ENCODE measurements around the gene PAK5. TPM values are rescaled to one million over a fixed set of nuclear protein-coding genes. Genes with fewer than 3 reads are reported as not detected.

Gene PAK5
- total RNA-seq, 6 experiments from 2014 or later = not detected

DNA sequence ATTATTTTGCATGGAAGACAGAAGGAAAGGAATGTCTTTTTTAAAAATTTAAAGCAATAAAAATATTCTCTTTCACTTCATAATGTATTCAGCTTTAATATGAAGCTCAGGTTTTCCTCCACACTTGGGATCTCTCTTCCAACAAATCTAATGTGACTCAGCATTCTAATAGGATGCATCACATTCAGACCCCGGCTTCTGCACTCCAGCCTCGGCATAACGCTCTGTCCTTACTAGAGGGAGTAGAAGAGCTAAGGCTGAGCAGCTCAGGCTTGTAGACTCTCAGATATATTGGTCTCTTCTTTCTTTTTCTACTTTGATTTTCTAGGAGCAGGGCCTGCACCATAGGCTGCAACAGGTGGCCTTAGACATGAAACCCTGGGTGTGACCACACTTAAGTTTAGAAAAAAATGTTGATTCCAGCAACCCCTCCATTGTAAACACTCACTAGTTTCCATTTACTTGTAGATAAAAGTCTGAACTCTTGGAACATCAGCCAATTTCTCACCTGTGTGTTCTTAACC is 161.7 kb downstream of the PAK5 start:
- Mint-ChIP-seq H3K4me3 (no peak overlapping the region), H3K9me3 (peaks cover 25% of the 10 kb centered on the region)
- no peak for DNase-seq

DNA sequence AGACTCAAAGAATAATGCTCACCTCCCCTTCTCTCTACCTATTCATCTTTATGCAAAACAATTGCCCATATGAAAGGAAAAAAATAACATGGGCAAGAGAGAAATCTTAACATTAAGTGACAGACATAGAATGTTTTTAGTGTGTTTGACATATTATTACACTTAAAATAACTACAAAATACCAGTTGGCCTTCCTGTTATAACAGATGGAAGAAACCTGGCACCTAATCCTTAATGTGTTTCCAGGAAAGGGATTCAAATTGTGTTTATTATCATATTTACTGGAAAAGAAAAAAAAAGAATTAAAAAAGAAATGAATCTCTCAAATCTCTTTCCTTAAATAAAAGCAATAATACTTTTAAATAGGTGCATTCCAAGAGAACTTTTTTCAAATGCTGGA is 165.9 kb downstream of the PAK5 start:
- peaks cover 20% of the 10 kb centered on the region for H3K9me3 Mint-ChIP-seq
- TF ChIP-seq, protein P1, sequence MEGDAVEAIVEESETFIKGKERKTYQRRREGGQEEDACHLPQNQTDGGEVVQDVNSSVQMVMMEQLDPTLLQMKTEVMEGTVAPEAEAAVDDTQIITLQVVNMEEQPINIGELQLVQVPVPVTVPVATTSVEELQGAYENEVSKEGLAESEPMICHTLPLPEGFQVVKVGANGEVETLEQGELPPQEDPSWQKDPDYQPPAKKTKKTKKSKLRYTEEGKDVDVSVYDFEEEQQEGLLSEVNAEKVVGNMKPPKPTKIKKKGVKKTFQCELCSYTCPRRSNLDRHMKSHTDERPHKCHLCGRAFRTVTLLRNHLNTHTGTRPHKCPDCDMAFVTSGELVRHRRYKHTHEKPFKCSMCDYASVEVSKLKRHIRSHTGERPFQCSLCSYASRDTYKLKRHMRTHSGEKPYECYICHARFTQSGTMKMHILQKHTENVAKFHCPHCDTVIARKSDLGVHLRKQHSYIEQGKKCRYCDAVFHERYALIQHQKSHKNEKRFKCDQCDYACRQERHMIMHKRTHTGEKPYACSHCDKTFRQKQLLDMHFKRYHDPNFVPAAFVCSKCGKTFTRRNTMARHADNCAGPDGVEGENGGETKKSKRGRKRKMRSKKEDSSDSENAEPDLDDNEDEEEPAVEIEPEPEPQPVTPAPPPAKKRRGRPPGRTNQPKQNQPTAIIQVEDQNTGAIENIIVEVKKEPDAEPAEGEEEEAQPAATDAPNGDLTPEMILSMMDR (IDR thresholded peaks at IDR 0.05) = no peak
- no peak for DNase-seq
- H3K27me3 Mint-ChIP-seq (ENCODE audit: insufficient read depth) = no peaks in the 10 kb centered on the region; the same call in 1 of the 2 replicates
- H3K4me1 Mint-ChIP-seq (ENCODE audit: low read depth) = no peaks in the 10 kb centered on the region
- no peak overlapping the region for H3K4me3 Mint-ChIP-seq
- H3K36me3 Mint-ChIP-seq (ENCODE audit: low read depth) = peaks cover 4% of the 10 kb centered on the region; the same call in 1 of the 2 replicates
- no peak overlapping the region for H3K27ac Mint-ChIP-seq

More for the DNA sequence above, 161.7 kb downstream of the PAK5 start:
- Mint-ChIP-seq H3K27ac (no peak overlapping the region), H3K36me3 (ENCODE audit: low read depth) (peaks cover 4% of the 10 kb centered on the region; the same call in 1 of the 2 replicates), H3K4me1 (ENCODE audit: low read depth) (no peaks in the 10 kb centered on the region), H3K27me3 (ENCODE audit: insufficient read depth) (no peaks in the 10 kb centered on the region; the same call in 1 of the 2 replicates)
- TF ChIP-seq, protein P1 (IDR thresholded peaks at IDR 0.05) = no peak

DNA sequence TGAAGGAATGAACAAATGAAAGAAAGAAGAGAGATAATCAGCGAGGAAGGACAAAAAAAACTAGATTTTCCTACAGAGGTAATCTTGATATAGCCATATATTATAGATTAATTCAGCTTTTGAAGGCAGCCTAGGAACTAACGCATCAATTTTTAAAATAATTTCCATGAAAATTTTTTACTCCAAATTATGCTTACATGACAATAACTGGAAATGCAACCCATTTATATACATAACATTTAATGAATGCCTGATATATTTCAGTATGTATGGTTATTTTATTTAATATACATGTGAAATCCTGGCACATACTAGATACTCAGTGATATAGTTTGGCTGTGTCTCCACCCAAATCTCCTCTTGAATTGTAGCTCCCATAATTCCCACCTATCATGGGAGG is 166.8 kb downstream of the PAK5 start:
- H3K4me3 Mint-ChIP-seq = no peak overlapping the region
- no peaks in the 10 kb centered on the region for H3K4me1 Mint-ChIP-seq (ENCODE audit: low read depth)
- H3K36me3 Mint-ChIP-seq (ENCODE audit: low read depth) = peaks cover 4% of the 10 kb centered on the region; the same call in 1 of the 2 replicates
- TF ChIP-seq, protein P1 (IDR thresholded peaks at IDR 0.05) = no peak
- no peak overlapping the region for H3K27ac Mint-ChIP-seq
- peaks cover 20% of the 10 kb centered on the region for H3K9me3 Mint-ChIP-seq
- no peaks in the 10 kb centered on the region; the same call in 1 of the 2 replicates for H3K27me3 Mint-ChIP-seq (ENCODE audit: insufficient read depth)
- DNase-seq = no peak

DNA sequence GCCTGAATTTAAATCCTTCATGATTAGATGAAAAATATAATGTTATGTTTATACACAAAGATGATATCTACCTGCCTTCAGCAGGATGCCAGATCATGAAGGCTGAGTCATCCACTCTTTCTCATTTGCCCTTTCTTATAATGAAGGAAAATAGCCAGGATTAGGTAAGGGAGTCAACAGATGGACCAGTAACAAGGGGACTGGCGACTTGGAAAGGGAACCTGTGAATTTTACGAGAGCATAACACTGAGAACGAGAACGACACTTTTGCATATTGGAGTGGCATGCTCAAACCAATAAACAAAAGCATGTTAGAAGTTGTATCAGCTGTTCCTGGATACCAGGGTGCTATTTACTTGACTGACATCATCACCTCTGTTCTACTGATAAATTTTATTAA is 170.5 kb downstream of the PAK5 start:
- H3K4me1 Mint-ChIP-seq (ENCODE audit: low read depth) = no peaks in the 10 kb centered on the region

DNA sequence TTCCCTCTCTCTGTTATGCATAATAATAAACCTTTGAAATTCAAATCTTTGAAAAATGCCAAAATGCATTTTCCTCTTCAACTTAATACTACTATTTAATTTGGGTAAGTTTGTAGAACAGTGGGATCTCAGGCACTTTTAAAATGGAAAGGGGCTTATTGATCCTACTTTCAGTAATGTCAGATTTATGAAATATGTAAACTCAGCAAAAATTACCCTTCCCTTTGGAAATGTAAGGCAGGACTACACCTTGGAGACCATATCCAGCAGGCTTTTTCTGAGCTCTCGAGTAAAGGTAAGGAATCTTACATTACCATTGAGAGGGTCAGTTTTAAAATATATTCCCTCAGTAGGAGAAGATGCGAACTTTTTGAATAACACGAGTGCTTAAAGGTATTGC is 175.5 kb downstream of the PAK5 start:
- Mint-ChIP-seq H3K4me1 (ENCODE audit: low read depth) (no peaks in the 10 kb centered on the region), H3K9me3 (peaks cover 24% of the 10 kb centered on the region), H3K4me3 (no peak overlapping the region), H3K27me3 (ENCODE audit: insufficient read depth) (no peaks in the 10 kb centered on the region), H3K27ac (no peak overlapping the region), H3K36me3 (ENCODE audit: low read depth) (no peaks in the 10 kb centered on the region)
- TF ChIP-seq, protein P1 (IDR thresholded peaks at IDR 0.05) = no peak
- no peak for DNase-seq

More for the DNA sequence above, 170.5 kb downstream of the PAK5 start:
- H3K9me3 Mint-ChIP-seq = peaks cover 20% of the 10 kb centered on the region
- TF ChIP-seq, protein P1 (IDR thresholded peaks at IDR 0.05) = no peak
- DNase-seq = no peak
- H3K36me3 Mint-ChIP-seq (ENCODE audit: low read depth) = peaks cover 4% of the 10 kb centered on the region; the same call in 1 of the 2 replicates
- H3K4me3 Mint-ChIP-seq = no peak overlapping the region
- H3K27me3 Mint-ChIP-seq (ENCODE audit: insufficient read depth) = no peaks in the 10 kb centered on the region; the same call in 1 of the 2 replicates
- H3K27ac Mint-ChIP-seq = no peak overlapping the region

All from HFFc6 (cell line).